Stimulated activated CD4-positive, alpha-beta T cell treated with anti-CD3 and anti-CD28 coated beads, Interleukin-4, amount 100 ng/mL, for 4 hours (primary cell): ENCODE measurements around the gene ADK.
A peak's percentile ranks its signal among the peaks of the same experiment; 100 is the strongest.

Source experiments
- DNase-seq, 2 experiments: peaks; one replicate each; pipeline ENCODE4 v3.0.0-alpha.2; 2020

Gene ADK

GRCh38 chr10:74377476-74377875 lies 226.5 kb downstream of the ADK start:
- DNase-seq = no peak

GRCh38 chr10:74379474-74379873 lies 228.5 kb downstream of the ADK start:
- no peak for DNase-seq

- DNase-seq = no peak
Observed at GRCh38 chr10:74380795-74381194, 229.8 kb downstream of the ADK start.

- no peak for DNase-seq
Observed at GRCh38 chr10:74381291-74381853, 230.4 kb downstream of the ADK start.

DNA sequence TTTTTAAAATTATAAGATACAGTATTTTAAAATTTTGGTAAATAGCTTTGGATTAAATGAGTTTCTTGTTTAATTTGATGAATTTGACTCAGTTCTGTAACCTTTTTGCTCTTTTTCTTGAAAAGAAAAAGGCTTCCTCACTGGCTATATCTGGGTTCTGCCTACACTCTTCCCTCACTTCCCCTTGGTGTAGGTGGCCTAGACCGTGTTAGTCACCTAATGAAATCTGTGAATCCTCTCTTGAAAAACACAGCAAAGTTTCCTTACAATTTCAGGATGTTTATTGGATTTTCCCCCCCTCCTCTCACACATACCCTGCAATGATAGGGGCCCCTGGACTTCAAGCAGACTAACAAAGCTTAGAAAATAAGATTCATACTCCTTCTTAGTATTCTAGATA lies 231.6 kb downstream of the ADK start:
- no peak for DNase-seq

GRCh38 chr10:74383642-74384041 lies 232.6 kb downstream of the ADK start:
- no peak for DNase-seq

DNA sequence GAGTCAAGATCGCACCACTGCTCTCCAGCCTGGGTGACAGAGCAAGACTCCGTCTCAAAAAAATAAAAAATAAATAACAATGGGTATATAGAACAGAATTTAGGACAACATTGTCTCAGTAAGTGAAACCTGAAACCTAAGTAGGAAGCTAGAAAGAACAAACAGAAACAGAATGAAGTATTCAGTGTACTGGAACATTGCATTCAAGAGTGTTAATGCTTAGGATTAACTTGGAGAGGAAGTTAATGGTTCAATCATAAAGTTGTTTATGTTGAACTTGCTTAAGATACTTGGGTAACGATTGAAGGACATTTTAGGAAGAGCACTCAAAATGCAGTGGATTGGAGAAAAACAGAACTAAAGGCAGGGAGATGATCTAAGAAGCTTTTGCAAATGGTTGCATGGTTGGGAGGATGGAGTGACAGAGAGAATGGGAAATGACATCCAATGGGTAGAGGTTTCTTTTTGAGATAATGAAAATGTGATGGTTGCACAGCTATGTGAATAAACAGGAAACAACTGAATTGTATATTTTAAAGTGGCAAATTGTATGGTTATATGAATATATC lies 233.7 kb downstream of the ADK start:
- DNase-seq = no peak

DNA sequence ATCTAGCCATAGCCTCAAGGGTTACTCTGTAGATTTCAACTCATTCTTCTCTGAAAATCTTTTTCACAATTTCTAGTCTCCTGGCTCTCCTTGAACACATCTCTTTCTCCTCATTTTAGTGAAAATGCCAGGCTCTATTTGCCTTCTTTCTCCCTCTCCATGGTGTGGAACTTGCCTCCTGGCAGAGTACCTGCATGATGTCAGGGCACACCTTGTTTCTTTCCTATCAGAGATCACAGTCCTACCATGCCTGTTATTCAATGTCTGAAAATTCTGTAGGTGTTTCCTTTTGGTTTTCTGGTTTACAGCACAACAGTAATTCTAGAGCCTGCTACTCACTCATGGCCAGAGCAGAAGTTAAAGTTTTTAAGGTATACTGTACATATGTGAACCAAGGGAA lies 237.8 kb downstream of the ADK start:
- DNase-seq = no peak

DNA sequence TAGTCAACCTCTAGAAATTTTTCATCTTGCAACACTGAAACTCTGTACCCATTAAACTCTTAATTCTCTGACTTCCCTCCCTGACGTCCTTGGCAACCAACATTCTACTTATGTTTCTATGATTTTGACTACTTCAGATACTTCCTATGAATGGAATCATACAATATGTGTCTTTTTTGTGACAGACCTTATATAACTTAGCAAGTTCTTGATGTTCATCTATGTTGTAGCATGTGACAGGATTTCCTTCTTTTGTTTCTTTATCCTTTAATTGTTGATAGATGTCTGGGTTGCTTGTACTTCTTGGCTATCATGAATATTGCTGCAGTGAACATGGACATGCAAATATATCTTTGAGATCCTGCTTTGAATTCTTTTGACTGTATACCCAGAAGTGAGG lies 240.8 kb downstream of the ADK start:
- DNase-seq = no peak

DNA sequence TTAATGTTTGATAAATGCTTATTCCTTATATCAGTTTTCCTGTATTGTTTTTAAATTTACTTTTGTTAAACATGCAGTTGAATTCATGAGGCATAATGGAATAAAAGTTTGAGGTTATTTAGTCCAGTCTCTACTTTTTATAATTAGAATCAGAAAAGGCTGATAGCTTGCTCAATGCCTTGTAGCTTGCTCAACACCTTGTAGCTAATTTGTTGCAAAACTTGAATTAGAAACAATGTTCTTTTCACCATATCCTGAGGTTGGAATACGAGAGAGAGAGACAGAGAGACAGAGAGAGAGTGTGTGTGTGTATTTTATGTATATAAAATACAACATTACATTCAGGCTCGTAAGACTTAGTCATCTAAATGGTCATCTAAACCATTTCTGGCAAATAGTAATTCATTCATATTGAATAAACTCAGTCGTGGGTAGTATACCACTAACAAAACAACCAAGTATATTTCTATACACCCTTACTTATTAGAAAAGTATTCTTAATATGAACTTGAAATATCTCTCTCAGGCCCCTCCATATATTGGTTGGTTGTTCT lies 243.5 kb downstream of the ADK start:
- no peak for DNase-seq

DNA sequence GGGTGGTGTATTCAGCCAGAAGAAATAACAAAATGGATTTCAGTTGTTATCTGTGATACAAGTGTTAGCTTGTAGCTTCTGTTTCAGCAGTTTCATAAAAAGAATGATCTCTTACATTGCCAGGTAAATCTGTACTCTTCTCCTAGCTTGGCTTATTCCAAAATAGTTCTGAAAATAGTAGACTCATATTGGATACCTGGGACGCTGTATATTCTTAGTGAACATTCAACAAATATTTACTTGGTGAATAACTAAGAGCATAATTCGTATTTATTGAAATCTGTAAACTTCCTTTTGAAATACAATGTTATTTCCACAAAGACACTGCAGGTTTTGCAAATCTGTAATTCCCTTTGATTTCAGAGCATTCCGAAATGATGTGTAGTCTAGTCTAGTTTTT lies 249.2 kb downstream of the ADK start:
- DNase-seq = no peak

DNA sequence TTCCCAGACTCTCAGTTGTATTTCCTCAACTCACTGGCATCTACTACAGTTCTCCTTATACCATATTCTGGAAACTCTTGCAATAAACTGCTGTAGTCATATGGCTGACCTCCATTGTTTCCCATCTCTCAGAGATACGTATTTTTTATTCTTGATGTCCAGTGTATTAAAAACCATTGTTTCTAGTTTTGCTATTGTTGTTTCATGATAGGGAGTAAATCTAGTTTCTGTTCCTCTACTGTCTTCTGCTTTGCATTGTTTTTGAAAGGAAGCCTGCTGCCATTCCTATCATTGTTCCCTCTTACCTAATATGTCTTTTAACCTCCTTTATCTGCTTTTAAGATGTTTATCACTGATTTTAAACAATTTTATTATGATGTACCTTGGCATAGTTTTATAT lies 255.0 kb downstream of the ADK start:
- no peak for DNase-seq

GRCh38 chr10:74415146-74415839 lies 264.3 kb downstream of the ADK start:
- no peak for DNase-seq

DNA sequence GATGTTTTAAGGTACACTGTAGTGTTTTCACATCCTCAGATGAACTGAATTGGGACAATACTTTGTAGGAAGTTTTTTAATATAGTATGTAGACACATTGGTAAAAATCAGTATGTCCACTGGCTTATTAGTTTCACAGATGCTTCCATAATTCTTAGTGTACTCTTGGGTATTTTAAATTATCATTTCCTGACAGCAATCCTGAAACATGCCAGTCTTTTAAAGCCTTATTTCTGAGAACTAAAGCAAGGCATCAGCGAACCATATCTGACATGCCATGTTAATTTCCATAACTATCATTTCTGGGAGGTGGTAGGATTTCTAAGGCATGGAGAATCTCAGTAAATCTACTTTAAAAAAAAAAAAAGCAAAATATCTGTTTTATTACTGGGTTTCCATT lies 266.4 kb downstream of the ADK start:
- DNase-seq = no peak

GRCh38 chr10:74418285-74418872 lies 267.4 kb downstream of the ADK start:
- no peak for DNase-seq

- DNase-seq = no peak
Observed at GRCh38 chr10:74419491-74419951, 268.5 kb downstream of the ADK start.

- DNase-seq = peak in 1 of 2 experiments; percentile 18
Observed at GRCh38 chr10:74419958-74420375, 268.9 kb downstream of the ADK start.

GRCh38 chr10:74424565-74424964 lies 273.5 kb downstream of the ADK start:
- DNase-seq = no peak

DNA sequence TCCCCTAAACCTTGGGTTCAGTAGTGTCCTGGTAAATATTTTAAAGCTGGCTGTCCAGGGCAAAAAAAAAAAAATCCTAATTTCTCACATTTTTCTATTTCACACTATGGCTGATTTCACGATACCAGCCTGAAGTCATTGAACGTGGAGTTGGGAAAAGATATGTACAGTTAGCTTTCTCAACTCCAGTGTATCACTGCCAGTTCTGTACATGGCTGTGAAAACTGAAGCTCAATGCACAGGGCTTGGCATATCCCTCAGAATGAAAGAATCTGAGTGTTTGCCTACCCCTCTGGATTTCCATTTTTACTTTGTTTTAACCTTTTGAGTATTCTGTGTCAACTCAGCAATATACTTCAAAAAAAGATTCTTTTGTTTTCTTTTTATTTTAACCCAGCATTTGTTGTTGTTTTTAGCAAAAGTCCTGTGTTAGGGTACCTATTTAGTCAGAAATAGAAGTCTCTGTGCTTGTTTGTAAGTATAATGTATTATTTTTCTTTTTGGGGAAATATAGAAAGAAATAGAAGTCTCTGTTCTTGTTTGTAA lies 274.5 kb downstream of the ADK start:
- no peak for DNase-seq

DNA sequence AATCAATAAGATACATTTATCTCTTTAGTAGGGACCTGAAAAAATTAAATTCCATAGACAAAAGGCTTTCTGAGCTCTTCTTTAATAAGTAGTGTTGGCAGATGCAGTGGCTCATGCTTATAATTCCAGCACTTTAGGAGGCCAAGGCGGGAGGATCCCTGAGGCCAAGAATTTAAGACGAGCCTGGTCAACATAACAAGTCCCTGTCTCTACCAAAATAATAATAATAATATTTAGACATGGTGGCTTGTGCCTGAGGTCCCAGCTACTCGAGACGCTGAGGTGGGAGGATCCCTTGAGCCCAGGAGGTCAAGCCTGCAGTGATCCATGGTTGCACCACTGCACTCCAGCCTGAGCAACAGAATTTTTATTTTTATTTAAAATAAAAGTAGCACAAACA lies 280.8 kb downstream of the ADK start:
- DNase-seq = no peak

DNA sequence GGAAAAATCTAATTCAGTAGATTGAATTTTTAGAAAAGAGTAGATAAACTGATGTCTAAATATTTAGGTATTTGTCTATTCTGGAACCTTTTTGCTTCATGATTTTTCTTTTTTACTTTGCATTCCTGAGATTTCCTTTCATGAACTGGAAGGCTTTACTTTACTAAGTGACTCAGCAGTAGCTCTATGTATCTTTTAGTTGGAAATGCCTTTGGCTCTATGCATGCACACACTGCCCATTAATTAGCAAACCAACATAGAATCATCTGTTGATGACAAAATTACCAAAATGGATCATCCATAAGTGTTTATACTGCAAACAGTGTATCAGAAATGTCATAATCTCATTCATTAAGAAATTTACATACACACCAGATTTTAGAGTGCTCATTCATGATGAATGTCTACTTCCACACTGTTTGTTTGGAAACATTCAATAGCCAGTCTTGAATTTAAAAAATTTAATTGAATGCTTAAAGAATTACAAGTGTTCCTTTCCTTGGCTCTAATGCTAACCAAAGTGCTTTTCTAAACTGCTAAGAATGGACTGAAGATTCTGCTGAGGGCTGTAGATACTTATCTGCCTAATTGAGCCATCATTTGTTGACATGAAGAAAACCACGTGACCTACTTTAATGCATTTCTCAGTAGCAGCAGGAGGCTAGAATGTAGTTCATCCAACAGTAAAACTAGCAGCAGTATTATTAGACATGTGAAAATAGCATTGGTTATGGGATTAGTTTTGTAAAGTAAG lies 282.0 kb downstream of the ADK start:
- DNase-seq = no peak

DNA sequence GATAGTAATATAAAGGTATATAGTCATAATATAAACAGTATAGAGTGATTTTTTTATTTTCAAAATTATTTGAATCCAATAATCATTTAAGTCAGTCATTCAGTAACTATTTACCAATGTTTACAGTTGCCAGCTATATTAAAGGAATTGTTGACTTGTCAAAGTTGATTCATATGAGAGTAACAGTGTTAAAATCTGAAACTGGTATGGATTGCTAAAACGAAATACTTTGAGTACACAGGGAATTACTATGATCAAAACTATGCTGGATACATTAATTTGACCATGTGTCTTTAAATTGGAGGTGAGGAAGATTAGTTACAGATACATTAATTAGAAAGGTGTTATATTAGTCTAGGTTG lies 282.6 kb downstream of the ADK start:
- no peak for DNase-seq

DNA sequence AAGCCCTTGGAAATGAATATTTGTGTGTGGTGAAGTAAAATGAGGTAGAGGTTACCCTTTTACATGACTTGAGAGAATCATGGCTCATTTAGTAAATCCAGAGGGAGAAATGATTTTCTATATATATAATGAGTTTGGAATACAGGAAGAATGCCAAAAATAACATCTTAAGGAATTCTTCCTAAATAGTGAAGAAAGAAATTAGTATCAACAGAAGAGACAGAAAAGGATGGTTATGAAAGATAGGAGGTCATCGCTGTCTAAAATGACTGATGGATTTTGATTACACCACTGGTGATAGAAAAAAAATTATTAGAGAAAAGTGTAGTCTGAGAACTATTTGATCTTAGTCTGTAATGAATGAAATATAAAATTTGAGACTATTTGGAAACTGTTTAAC lies 283.0 kb downstream of the ADK start:
- DNase-seq = no peak
